LoVo (cell line): ENCODE results near the gene PDCD1LG2.

Experiments used
- DNase-seq: peaks from one replicate; pipeline ENCODE4 v3.0.0-alpha.2; 2016; ENCODE audit warnings: low spot score

Gene PDCD1LG2

DNA sequence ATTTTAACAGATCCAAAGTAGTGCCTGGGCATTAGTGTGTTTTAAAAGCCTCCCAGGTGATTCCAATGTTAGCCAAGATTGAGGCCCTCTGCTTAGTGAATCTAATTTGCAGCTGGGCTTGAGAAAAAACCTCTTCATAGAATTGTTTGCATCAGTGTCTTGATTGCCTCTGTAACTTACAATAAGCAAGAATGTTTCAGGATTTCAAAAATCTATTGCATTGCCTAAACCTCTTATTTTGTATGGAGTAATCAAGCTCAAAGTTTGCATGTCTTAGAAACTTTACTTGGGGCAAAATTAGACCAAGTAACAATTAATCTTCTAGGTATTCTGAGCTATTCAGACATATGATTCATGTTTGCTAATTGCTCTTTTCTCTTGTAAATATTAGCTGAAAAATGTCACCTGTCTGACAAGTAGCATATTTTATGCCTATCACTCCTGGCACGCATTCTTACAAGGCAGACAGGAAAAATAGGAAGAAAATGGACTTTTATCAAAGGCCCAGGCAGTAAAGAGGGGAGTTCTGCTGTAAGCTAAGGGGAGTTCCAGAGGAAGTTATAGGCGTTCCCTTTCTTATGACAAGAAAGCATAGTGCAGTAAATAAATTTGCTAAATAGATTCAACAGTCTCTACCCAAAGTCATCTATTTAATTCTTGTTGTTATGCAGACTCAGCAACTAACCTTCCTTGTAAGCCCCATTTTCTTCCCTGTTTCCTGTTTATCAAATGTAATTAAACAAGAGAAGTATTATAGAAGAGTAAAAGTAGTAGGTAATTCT is 21.0 kb downstream of the PDCD1LG2 start:
- DNase-seq = no peak

- no peak for DNase-seq
These were observed 22.0 kb downstream of the PDCD1LG2 start for GRCh38 chr9:5532306-5532705.

DNA sequence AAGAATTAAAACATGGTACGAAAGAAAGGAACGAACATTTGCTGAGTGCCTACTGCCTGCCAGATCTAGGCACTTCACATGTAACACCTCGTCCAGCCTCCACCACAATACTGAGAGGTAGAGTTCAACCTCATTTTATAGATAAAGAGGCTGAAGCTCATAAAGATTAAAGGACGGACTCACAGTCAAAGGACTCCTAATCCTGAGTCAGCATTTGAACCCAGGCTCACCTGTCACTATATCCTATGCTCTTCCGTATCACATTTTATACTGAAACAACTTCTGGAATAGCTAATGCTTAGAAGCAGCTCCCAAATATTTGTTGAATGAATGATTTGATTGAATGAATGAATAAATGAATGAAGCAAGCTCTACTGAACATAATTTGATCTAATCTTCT is 22.5 kb downstream of the PDCD1LG2 start:
- no peak for DNase-seq

GRCh38 chr9:5536684-5537083 is 26.4 kb downstream of the PDCD1LG2 start:
- DNase-seq = no peak

DNA sequence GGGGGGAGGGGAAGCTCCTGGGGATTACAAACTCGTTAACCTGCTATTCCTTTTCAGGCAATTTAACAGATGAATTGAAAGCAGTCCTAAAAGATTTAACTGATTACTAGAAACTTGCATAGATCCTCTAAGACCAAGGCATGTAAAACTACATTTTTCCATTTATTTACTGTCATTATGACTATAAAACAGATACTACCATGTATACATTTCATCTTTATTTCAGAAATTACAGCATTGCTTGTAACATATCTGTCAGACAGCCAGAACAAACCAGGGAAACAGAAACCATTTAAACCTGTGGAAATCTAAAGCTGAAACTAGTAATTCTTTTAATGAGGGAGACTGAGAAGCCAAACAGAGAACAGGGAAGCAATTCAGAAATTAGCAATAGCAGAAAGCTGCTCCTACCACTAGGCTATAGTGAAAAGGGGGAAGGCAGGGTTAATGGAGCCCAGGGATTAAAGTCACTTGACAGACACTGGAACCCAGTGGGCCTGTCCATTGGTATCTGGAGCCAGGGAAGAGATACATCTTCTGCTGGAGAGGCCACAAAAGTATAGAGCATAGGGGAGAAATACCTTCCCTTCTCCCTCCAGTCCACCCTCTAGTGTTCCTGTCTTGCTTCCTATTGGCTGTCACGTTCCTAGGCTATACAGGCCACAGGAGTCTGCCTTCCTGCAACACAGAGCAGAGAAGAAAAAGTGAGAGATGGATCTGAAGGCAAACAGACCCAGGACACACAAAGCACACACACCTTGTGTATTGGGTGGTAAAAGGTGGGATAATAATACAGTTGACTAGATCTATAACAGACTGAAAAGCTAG is 33.8 kb downstream of the PDCD1LG2 start:
- DNase-seq = no peak

GRCh38 chr9:5549658-5550650 is 39.6 kb downstream of the PDCD1LG2 start:
- DNase-seq = no peak

GRCh38 chr9:5551368-5552150 is 41.2 kb downstream of the PDCD1LG2 start:
- DNase-seq = no peak

DNA sequence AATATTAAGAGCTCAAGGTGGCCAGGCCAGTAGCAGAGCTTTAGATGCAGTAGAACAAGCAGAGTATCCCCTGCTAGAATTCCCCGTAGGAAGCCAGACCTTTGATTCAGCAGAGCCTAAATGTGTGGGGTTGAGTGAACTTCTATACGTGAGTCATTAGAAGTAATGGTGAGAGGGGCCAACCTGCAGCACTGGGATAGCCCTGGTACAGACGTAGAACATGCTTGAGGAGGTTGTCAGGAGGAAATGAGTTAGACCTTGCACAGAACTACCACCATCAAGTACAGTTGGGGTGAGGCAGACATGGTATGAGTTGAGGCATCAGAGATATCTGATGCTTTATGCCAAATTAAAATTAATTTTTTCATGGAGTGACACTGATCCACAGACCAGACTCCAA is 42.0 kb downstream of the PDCD1LG2 start:
- DNase-seq = no peak

- no peak for DNase-seq
These were observed 42.9 kb downstream of the PDCD1LG2 start for GRCh38 chr9:5553211-5553610.

- DNase-seq = no peak
These were observed 43.9 kb downstream of the PDCD1LG2 start for GRCh38 chr9:5554254-5554653.

DNA sequence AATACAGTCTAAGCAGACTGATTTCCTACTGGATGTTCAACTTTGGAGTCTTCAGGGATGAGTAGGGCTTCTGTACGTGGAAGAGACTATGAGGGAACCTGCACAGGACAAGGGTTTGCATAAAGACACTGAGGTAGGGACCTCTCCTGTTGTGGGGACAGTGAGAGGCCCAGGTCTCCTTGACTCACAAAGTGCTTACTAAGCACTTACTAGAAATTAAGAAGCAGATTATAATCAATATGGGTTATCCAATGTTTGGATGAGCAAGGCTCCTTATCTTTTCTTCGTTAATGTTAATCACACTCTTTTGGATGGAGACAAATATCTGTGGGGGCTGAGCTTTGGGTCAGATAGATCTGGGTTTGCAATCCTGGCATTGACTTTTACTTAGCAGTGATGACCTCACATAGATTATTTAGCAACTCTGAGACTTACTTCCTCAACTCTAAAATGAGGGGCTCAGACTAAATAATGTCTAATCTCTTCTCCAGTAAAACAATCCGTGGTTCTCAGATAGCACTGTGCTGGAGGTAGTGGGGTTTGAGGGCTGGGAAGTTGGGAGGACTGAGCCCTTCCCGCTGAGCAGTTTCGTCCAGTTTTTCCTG is 45.9 kb downstream of the PDCD1LG2 start:
- DNase-seq = no peak

DNA sequence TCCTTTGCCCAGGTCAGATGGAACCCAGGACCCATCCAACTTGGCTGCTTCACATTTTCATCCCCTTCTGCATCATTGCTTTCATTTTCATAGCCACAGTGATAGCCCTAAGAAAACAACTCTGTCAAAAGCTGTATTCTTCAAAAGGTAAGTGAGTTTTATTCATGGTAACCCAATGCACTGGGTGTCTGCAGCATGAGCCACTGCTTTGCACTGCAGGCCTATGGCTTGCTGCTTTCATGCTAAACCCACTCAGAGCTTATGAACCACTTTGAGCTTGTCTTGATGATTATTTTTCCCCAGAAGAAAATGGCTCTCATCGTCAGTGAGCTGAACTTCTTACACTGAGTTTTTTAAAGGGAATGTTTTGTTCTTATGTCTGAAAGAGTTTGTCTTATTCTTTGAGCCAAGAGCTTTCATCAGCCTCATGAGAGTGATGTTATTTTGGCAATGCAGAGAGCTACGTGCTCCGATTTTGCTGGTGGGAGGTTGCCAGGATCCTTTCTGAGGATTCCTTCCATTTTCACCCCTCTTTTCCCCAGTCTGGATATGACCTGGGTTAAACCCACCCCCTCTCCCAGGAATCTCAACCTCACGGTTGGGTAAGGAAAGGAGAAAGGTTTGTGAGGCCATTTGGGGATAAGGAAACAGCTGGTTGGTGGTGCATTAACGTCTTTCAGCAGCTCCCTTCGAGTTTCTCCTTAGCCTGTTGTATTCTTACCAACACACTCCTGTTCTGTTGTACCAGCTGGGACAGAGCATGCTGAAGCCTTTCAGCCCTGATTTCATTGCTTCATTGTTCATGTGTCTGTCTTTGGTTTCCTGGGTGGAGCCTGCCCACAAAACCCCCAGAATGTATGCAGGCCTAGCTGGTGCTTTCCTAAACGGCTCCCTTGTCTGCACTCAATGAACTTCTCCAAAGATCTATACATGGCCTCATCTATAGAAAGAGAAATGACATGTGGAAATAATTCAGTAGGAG is 47.6 kb downstream of the PDCD1LG2 start:
- no peak for DNase-seq

DNA sequence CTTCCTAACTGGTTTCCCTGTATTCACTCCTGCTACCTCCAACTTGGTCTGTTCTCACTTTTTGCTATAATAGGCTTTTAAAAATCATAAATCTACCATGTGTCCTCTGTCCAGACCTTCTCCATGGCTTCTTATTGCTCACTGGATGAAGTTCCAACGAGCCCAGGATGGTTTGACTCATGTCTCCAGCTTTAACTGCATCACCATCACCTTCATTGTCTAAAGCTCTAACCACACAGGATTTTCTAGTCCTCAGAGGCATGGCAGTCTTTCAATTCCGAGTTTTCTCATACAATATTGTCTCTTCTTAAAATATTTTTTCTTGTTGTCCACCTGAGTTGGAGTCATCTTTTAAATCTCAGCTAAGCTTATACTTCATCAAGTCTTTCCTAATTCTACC is 49.3 kb downstream of the PDCD1LG2 start:
- DNase-seq = no peak

DNA sequence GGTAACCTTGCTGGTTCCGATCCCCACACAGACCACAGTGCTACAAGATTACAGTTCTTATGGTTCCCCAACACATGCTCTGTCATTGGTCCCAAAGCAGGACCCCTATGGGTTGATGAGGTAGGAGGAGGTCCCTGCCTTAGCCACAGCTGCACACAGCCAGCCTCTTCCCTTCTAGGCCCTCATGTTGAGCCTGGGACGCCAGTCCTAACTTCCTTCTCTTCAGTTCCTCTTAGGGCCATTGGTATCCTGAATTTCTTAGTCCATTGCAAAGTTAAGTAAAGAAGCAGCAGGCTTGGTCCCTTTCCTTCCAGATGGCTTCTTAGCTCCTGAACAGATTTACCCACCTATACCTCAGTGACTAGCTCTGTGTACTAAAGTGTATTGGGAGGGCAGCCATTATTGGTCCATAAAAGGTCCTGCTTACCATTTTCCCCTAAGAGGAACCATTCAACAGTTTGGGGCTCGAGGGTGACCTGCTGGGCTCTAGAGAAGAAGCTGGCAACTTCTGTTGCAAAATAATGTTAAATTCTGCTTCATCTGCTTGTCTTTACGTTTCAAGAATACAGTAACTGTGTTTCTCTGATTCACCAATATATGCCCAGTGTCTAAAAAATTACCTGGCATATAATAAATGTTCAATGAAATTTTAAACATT is 50.2 kb downstream of the PDCD1LG2 start:
- DNase-seq = no peak

GRCh38 chr9:5561828-5562488 is 51.6 kb downstream of the PDCD1LG2 start:
- DNase-seq = no peak

- DNase-seq = no peak
These were observed 52.6 kb downstream of the PDCD1LG2 start for GRCh38 chr9:5562806-5563416.

- no peak for DNase-seq
These were observed 53.1 kb downstream of the PDCD1LG2 start for GRCh38 chr9:5563417-5563815.

- DNase-seq = no peak
These were observed 53.6 kb downstream of the PDCD1LG2 start for GRCh38 chr9:5563886-5564285.
